ENCODE measurements around the gene AK4.

AK4 gene

DNA sequence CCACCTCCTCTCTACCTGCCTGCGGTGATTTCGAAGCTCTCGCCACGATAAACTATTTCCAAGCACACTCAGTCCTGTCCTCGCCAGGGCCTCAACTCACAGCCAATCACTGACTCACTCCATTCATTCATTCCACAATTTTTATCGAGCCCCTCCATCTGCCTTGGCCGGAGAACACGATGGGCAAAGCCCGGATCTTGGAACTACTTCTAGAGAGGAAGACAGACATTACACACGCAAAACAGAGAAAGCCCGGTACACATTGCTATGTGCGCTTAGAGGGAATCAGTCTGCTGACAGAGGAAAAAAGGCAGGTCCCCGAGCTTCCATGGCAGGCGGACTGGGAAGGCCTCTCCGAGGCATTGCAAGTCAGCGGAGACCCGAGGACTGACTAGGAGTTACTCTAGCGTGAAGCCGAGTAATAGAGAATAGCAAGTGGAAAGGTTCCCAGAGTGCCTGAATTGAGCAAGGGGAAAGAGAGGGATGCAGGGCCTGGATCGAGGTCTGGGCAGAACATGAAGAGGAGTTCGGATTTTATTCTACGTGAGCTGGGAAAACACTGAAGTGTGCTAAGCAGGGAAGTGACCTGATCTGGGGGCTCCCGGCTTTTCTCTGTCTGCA, 107.1 kb downstream of the AK4 start (continued):
- TF ChIP-seq, protein P1, sequence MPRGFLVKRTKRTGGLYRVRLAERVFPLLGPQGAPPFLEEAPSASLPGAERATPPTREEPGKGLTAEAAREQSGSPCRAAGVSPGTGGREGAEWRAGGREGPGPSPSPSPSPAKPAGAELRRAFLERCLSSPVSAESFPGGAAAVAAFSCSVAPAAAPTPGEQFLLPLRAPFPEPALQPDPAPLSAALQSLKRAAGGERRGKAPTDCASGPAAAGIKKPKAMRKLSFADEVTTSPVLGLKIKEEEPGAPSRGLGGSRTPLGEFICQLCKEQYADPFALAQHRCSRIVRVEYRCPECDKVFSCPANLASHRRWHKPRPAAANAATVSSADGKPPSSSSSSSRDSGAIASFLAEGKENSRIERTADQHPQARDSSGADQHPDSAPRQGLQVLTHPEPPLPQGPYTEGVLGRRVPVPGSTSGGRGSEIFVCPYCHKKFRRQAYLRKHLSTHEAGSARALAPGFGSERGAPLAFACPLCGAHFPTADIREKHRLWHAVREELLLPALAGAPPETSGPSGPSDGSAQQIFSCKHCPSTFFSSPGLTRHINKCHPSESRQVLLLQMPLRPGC (tag by site-specific recombination; IDR thresholded peaks at IDR 0.05) = no peak
- no peak for TF ChIP-seq ZNF830 (tag by site-specific recombination; IDR thresholded peaks at IDR 0.05; ENCODE audit: low read depth)
- TF ChIP-seq ZNF747 (tag by site-specific recombination; IDR thresholded peaks at IDR 0.05) = no peak
- TF ChIP-seq ZNF433 (tag by site-specific recombination; IDR thresholded peaks at IDR 0.05; ENCODE audit: low read depth) = no peak
- TF ChIP-seq, protein P2, sequence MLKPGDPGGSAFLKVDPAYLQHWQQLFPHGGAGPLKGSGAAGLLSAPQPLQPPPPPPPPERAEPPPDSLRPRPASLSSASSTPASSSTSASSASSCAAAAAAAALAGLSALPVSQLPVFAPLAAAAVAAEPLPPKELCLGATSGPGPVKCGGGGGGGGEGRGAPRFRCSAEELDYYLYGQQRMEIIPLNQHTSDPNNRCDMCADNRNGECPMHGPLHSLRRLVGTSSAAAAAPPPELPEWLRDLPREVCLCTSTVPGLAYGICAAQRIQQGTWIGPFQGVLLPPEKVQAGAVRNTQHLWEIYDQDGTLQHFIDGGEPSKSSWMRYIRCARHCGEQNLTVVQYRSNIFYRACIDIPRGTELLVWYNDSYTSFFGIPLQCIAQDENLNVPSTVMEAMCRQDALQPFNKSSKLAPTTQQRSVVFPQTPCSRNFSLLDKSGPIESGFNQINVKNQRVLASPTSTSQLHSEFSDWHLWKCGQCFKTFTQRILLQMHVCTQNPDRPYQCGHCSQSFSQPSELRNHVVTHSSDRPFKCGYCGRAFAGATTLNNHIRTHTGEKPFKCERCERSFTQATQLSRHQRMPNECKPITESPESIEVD (tag by site-specific recombination; IDR thresholded peaks at IDR 0.05) = no peak
- TF ChIP-seq ZNF133 (tag by site-specific recombination; IDR thresholded peaks at IDR 0.05) = no peak
- TF ChIP-seq KLF16 (tag by site-specific recombination; IDR thresholded peaks at IDR 0.05) = no peak; the same call in 1 of the 2 replicates
- peak; percentile 10; the same call in 1 of the 2 replicates for TF ChIP-seq ZXDB (tag by site-specific recombination; IDR thresholded peaks at IDR 0.05)
- TF ChIP-seq, protein P3, sequence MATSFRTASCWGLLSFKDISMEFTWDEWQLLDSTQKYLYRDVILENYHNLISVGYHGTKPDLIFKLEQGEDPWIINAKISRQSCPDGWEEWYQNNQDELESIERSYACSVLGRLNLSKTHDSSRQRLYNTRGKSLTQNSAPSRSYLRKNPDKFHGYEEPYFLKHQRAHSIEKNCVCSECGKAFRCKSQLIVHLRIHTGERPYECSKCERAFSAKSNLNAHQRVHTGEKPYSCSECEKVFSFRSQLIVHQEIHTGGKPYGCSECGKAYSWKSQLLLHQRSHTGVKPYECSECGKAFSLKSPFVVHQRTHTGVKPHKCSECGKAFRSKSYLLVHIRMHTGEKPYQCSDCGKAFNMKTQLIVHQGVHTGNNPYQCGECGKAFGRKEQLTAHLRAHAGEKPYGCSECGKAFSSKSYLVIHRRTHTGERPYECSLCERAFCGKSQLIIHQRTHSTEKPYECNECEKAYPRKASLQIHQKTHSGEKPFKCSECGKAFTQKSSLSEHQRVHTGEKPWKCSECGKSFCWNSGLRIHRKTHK (tag by site-specific recombination; IDR thresholded peaks at IDR 0.05) = no peak
- 0 out of 2 replicates have a peak, but pooled peaks have one; percentile 8 for TF ChIP-seq ZNF2 (tag by site-specific recombination; IDR thresholded peaks at IDR 0.05)
- TF ChIP-seq ZNF76 (tag by site-specific recombination; IDR thresholded peaks at IDR 0.05; ENCODE audit: borderline replicate concordance, low read depth) = peak; percentile 27; the same call in 1 of the 2 replicates
- TF ChIP-seq ZNF701 (tag by site-specific recombination; IDR thresholded peaks at IDR 0.05) = no peak
- no peak for TF ChIP-seq HOXC10 (CRISPR knock-in tag; IDR thresholded peaks at IDR 0.05)
- TF ChIP-seq ZNF473 (tag by site-specific recombination; IDR thresholded peaks at IDR 0.05) = no peak
- TF ChIP-seq ZNF24 (tag by site-specific recombination; IDR thresholded peaks at IDR 0.05) = peak; percentile 98
- TF ChIP-seq MZF1 (tag by site-specific recombination; IDR thresholded peaks at IDR 0.05; ENCODE audit: borderline replicate concordance) = no peak
- TF ChIP-seq ZNF311 (tag by site-specific recombination; IDR thresholded peaks at IDR 0.05; ENCODE audit: borderline replicate concordance) = no peak
- TF ChIP-seq, protein P4, sequence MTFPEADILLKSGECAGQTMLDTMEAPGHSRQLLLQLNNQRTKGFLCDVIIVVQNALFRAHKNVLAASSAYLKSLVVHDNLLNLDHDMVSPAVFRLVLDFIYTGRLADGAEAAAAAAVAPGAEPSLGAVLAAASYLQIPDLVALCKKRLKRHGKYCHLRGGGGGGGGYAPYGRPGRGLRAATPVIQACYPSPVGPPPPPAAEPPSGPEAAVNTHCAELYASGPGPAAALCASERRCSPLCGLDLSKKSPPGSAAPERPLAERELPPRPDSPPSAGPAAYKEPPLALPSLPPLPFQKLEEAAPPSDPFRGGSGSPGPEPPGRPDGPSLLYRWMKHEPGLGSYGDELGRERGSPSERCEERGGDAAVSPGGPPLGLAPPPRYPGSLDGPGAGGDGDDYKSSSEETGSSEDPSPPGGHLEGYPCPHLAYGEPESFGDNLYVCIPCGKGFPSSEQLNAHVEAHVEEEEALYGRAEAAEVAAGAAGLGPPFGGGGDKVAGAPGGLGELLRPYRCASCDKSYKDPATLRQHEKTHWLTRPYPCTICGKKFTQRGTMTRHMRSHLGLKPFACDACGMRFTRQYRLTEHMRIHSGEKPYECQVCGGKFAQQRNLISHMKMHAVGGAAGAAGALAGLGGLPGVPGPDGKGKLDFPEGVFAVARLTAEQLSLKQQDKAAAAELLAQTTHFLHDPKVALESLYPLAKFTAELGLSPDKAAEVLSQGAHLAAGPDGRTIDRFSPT (tag by site-specific recombination; IDR thresholded peaks at IDR 0.05) = no peak
- TF ChIP-seq SALL2 (tag by site-specific recombination; IDR thresholded peaks at IDR 0.05; ENCODE audit: borderline replicate concordance) = no peak
- TF ChIP-seq ZNF404 (tag by site-specific recombination; IDR thresholded peaks at IDR 0.05) = no peak
- TF ChIP-seq ZNF777 (tag by site-specific recombination; IDR thresholded peaks at IDR 0.05; ENCODE audit: borderline replicate concordance) = no peak
- TF ChIP-seq ZNF660 (tag by site-specific recombination; IDR thresholded peaks at IDR 0.05) = no peak
- TF ChIP-seq, protein P5, sequence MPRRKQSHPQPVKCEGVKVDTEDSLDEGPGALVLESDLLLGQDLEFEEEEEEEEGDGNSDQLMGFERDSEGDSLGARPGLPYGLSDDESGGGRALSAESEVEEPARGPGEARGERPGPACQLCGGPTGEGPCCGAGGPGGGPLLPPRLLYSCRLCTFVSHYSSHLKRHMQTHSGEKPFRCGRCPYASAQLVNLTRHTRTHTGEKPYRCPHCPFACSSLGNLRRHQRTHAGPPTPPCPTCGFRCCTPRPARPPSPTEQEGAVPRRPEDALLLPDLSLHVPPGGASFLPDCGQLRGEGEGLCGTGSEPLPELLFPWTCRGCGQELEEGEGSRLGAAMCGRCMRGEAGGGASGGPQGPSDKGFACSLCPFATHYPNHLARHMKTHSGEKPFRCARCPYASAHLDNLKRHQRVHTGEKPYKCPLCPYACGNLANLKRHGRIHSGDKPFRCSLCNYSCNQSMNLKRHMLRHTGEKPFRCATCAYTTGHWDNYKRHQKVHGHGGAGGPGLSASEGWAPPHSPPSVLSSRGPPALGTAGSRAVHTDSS (tag by site-specific recombination; IDR thresholded peaks at IDR 0.05) = no peak
- no peak for TF ChIP-seq KLF1 (tag by site-specific recombination; IDR thresholded peaks at IDR 0.05)
- TF ChIP-seq GLI4 (tag by site-specific recombination; IDR thresholded peaks at IDR 0.05) = no peak
- no peak for TF ChIP-seq ZNF426 (tag by site-specific recombination; IDR thresholded peaks at IDR 0.05)
- no peak for TF ChIP-seq ZFHX2 (tag by site-specific recombination; conservative IDR thresholded peaks at IDR 0.05)
- no peak for TF ChIP-seq ZNF10 (tag by site-specific recombination; IDR thresholded peaks at IDR 0.05)
- TF ChIP-seq ZNF335 (tag by site-specific recombination; conservative IDR thresholded peaks at IDR 0.05) = peak; percentile 99
- no peak; the same call in 1 of the 2 replicates for TF ChIP-seq ZNF366 (tag by site-specific recombination; conservative IDR thresholded peaks at IDR 0.05)

Measured in HEK293 (cell line).